ENCODE data around the gene GPR173.

The GPR173 gene, protein sequence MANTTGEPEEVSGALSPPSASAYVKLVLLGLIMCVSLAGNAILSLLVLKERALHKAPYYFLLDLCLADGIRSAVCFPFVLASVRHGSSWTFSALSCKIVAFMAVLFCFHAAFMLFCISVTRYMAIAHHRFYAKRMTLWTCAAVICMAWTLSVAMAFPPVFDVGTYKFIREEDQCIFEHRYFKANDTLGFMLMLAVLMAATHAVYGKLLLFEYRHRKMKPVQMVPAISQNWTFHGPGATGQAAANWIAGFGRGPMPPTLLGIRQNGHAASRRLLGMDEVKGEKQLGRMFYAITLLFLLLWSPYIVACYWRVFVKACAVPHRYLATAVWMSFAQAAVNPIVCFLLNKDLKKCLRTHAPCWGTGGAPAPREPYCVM

DNA sequence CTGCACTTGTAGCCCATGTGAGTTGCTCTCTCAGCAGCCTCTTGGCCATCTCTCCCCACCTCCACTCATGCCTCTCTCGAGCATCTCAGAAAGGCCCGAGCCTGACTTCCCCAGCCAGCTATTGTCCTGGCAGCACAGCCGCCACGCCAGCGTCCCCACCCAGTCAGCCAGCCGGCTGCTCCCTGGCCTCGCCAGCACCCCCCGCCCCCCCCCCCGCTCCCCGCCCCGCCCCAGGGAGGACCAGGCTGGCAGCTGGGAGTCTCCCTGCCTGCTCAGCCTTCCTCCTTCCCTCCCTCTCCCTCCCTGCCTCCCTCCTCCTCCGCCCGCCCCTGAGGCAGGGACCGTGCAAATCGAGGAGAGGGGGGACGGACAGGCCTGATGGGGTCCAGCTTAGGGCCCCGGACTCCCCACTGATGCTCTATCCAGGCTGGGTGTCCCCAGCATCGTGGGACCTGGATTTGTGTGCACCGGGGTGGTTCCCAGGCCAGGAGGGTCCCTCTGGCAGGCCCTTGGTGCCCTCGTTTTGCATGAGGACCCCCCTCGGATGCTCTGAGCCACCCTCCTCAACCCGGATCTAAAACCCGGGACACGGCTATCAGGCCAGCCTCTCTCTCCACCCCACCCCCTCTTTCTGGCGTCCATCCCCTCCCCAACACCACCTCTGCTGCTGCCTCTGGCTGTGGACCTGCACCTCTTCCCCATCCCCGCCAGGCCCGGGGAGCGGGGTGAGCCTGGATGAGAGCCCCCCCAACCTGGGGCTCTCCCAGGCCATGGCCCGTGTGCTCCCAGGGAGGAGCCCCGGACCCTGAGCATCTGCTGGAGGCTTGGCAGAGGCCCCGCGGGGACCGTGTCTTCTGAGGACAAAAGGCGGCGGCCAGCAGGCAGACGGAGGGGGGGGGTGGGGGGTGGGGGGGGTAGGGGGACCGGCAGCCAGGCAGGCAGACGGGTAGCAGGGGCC, at the start of gene GPR173:
TSS of gene GPR173 (plus strand) at position 621 of the 958 bp plus-strand sequence. CDS start 27,833 bp downstream, outside the sequence.
- DNase-seq (ENCODE audit: low read depth in 2 of 2): no peak

DNA sequence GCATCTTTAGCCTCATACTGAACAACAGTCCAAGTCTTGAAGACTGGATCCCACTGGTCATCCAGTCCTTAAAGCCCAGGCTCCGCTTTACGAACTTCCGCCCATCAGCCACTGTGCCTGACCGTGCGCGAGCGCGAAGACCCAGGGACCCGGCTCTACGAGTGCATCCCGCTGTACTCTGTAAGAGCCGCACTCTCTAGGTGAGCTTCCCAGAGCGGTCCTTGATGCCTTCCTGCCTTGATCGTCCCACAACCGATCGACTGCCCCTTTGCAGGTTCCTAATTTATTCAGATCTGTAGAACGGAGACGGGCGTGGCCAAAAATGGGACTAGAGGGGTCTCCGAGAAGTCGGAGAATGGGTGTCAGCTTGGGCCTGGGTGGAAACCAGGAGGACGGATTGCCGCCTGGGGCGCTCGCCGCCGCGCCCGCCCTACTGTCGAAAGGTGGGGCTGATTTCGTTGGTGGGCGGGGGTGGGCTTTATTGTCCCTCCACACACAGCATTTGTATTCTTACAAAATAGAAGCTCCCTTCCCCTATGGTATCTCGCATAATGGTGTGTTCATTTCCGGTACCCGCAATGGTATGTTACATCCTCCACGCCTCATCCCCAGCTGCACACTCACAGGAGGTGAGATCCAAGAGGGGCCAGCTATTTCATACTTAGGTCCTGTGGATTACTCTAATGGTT, 48.0 kb upstream of the GPR173 start:
- DNase-seq (ENCODE audit: low read depth in 2 of 2): no peak

DNA sequence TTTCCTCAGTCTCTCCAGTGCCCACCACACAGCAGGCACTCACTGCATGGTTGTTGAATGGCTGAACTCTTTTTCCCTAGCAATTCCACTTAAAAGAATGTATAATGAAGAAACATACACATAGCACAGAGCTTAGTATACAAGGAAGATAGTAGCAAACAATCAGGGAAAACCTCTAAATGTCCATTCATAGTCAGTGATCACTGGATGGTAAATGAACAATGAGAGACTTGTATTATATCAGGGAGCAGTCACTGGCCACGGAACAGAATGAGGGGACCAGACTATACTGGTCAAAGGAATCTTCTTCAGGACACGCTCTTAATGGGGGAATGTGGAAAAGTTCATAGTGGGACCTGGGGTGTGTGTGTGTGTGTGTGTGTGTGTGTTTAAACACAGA, 46.6 kb upstream of the GPR173 start:
- DNase-seq (ENCODE audit: low read depth in 2 of 2): no peak

DNA sequence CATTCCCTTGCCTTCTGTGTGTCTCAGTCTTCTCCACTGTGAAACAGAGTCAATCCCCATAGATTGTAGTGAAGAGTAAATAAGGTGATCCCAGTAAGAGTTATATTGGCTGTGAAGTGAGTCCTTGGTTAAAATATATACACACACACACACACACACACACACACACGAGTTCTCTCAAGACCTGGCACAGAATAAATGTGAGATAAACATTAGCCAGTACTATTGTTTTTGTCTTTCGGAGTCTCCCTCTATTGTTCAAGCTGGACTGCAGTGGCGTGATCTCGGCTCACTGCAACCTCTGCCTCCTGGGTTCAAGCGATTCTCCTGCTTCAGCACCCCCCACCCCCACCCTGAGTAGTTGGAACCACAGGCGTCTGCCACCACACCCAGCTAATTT, 45.5 kb upstream of the GPR173 start:
- no peak for DNase-seq (ENCODE audit: low read depth in 2 of 2)

DNA sequence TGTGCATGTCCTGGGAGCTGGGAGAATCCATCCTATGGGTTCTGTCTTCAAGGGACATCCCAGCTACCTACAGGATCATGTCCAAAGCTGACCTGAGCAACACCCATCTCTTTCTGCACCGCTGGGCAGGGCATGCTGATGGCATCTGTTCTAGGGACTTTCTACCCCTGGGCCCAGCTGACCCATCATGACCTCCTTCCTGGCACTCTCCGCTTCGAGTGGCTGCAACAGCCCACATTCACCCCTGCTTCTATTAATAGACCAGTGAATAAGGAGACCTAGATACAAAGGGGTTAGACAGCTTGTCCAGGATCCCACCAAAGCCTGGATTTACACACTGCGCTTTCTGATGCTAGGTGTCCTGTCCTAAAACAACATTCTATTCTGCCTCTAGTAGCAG, 44.6 kb upstream of the GPR173 start:
- DNase-seq (ENCODE audit: low read depth in 2 of 2): no peak

DNA sequence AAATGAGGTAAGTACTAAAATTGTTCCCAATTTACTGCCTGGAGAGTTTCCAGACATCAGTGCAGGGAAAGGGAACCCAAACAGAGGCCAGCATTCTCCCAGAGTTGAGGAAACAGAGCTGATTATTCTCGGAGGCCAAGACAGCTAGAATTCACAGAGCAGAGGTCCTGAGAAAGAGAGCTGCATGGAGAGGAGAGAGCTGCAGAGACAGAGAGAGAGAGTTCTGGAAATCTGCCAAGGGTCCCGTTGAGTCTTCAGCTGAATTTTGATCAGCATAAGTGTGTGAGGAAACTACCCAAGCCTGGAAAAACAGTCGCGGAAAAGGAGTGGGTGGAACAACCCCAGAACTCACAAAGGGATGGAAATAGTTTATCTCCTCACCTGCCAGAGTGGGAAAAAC, 43.8 kb upstream of the GPR173 start:
- DNase-seq (ENCODE audit: low read depth in 2 of 2): no peak

DNA sequence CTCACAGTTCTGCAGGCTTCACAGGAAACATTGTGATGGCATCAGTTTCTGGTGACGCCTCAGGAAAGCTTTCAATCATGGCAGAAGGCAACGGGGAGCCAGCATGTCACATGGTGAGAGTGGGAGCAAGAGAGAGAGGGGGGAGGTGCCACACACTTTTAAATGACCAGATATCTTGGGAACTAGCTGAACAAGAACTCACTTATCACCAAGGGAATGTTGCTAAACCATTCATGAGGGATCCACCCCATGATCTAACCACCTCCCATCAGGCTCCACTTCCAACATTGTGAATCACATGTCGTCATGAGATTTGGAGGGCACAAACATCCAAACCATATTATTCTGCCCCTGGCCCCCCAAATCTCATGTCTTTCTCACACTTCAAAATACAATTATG, 43.3 kb upstream of the GPR173 start:
- no peak for DNase-seq (ENCODE audit: low read depth in 2 of 2)

DNA sequence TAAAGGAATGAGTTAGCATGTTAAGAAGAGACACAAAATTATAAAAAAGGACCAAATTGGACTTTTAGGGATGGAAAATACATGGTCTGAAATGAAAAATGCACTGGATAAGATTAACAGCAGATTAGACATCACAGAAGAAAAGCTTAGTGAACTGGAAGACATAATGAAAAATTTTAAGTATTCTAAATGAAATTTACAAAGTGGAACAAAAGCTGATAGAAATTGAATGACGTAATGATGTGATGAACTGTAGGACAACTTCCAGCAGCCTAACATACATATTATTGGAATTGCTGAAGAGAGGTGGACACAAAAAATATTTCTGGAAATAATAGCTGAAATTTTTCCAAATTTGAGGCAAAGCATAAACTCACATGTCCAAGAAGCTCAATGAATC, 39.6 kb upstream of the GPR173 start:
- DNase-seq (ENCODE audit: low read depth in 2 of 2): no peak

DNA sequence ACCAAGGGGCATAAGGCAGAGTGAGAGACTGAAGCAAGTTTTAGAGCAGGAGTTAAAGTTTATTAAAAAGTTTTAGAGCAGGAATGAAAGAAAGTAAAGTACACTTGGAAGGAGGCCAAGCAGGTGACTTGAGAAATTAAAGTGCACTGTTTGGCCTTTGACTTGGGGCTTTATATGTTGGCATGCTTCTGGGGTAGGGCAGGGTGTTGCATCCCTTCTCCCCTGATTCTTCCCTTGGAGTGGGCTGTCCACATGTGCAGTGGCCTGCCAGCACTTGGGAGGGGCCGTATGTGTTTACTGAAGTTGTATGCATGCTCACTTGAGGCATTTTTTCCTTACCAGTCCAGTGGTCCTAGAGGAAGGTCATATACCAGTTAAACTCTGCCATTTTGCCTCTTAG, 35.3 kb upstream of the GPR173 start:
- no peak for DNase-seq (ENCODE audit: low read depth in 2 of 2)

DNA sequence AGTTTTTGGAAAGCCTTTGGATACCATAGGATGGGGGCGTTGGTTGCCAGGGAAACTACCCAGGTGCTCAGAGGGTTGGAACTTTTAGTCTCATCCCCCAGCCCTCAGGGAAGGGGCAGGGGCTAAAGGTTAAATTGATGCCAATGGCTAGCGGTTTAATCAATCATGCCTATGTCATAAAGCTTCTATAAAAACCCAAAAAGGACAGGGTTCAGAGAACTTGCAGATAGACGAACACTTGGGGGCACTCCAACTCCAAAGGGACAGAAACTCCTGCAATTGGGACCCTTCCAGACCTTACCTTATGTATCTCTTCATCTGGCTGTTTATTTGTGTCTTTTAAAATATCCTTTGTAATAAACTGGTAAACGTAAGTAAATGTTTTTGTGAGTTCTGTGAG, 30.0 kb upstream of the GPR173 start:
- no peak for DNase-seq (ENCODE audit: low read depth in 2 of 2)

DNA sequence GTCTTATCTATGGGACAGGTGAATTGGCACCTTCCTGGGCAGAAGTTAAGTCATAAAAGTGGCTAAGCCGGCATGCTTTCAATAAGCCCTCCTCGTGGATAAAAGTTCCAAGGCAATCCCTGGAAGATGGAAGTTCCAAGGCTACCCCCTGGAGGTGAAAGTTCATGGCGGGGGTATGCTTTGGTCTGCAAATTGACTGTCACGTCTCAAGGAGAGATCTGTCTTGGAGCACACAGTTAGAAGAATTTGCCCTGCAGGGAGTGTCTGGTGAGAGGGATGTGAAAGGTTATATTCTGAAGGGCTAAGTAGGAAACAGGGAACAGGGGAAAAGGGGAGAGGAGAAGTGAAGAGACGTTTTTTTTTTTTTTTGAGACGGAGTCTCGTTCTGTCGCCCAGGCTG, 26.2 kb upstream of the GPR173 start:
- no peak for DNase-seq (ENCODE audit: low read depth in 2 of 2)

DNA sequence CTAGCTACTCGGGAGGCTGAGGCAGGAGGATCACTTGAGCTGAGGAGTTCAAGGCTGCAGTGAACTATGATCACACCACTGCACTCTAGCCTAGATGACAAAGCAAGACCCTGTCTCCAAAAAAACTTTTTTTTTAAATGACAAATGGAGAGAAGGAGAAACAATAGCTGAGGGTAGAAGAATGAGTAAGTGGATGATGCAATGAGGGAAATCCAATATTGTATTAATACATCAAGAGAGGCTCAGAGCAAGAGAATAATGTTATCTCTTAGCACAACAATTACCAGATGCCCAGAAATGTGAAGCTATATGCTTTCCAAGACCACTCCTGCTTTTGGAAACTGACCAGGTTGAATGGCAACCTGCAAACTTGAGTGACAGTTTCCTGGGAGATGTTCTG, 19.9 kb upstream of the GPR173 start:
- DNase-seq (ENCODE audit: low read depth in 2 of 2): no peak

DNA sequence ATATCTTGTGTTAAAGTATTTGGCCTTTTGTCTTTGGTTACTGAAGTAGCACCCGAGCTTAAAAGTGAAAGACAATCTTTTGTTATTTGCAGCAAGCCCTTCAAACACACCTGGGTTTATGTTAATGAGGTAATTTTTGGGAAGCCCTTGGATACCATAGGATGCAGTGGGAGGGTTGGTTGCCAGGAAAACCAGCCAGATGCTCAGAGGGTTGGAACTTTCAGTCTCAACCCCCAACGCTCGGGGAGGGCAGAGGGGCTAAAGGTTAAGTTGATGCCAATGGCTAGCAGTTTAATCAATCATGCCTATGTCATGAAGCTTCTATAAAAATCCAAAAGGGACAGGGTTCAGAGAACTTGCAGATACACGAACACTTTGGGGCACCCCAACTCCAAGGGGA, 17.2 kb upstream of the GPR173 start:
- no peak for DNase-seq (ENCODE audit: low read depth in 2 of 2)

DNA sequence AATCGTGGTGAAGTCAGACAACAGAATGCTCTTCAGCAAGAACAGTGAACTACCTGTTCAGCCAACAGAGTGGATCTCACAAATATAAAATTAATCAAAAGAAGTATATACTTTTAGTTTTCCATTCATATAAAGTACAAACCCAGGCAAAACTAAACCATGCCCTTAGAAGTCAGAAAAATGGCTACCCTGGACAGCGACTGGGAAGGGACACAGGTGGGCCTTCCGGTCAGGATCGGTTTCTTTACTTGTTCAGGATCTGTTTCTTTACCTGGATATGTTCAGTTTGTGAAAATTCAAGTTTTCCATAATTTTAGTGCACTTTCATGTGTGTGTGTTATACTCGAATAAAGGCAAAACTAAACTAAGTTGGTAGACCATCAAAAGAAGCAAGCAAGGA, 12.4 kb upstream of the GPR173 start:
- DNase-seq (ENCODE audit: low read depth in 2 of 2): no peak

DNA sequence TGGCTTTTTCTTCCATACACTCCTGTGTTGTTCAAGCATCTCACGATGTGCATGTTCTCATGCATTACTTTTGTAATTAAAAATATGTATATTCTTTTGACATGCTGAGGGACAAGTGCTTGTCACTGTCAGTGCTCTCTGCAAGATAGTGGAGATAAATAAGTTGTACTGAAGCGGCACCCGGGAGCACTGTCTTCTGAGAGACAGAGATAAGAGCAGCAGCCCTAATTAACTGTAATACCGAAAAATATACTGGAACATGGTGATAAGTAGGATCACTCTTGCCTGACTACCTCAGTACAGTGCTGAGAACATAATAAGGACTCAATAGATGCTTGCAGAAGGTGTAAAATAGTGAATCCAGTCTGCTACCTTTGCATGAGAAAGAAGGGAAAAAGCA, 9.4 kb upstream of the GPR173 start:
- no peak for DNase-seq (ENCODE audit: low read depth in 2 of 2)

DNA sequence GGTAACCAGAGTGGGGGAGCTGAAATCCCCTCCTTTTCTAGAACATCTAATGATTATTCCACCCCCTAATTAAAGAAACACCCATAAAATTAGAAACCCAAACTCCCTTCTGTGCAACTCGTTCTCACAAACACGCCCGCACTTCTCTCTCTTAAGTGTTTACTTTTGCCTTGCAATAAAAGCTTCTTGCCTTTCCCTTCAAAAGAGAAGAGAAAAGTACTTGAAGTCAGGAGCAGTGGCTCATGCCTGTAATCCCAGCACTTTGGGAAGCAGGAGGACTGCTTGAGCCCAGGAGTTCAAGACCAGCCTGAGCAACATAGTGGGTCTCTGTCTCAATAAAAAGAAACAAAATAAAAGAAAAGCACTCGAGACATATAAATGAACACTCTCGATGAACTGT, 3.6 kb upstream of the GPR173 start:
- no peak for DNase-seq (ENCODE audit: low read depth in 2 of 2)

DNA sequence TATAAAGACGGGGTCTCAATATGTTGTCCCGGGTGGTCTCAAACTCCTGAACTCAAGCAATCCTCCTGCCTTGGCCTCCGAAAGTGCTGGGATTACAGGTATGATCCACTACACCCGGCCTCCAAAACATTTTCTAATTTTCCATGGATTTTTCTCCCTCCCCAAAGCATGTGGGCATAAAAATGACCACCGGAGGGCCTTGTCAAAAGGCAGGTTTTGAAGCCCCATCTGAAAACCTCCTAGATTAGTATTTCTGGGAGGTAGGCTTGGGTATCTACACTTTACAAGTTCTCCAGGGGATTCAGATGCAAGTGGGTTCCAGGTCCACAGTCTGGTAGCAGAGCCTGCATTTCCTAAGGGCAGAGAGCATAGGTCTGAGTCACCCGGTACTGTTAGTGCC, 1.4 kb upstream of the GPR173 start:
- DNase-seq (ENCODE audit: low read depth in 2 of 2): no peak

DNA sequence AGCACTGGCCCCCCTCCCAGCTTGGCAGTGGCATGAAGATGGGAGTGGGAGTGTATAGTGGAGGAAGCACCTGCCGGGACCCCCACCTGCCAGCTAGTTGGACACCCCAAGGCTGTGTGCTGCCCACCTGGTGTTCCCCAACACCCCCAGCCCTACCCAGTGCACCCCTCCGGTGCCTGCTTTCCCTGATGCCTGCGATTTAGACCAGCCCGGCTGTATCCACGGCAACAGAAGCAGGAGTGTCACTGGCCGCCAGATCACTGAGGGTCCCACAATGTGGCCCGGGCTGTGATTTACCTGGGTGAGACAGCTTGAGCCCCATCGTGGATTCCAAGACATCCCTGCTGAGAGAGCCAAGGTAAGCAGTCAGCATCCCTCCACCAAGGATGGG, 533 bp downstream of the GPR173 start:
- DNase-seq (ENCODE audit: low read depth in 2 of 2): no peak

DNA sequence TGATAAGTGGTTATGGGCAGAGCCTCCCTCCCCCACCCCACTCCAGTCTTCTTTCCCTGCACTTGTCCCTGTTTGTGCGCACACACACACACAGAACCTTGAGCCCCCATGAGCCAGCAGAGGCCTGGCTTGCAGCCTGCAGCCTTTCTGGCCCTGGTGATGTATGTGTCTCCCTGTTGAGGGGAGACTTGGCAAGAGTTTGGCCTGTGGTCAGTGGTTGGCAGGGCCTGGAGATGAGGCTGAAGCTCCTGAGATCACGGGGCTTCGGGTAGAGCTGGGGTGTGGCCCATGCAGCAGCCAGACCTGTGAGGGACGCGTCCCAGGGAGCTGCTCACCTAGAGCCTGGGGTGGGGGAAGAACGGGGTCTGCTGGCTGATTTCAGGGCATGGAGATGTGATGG, 2.3 kb downstream of the GPR173 start:
- no peak for DNase-seq (ENCODE audit: low read depth in 2 of 2)

DNA sequence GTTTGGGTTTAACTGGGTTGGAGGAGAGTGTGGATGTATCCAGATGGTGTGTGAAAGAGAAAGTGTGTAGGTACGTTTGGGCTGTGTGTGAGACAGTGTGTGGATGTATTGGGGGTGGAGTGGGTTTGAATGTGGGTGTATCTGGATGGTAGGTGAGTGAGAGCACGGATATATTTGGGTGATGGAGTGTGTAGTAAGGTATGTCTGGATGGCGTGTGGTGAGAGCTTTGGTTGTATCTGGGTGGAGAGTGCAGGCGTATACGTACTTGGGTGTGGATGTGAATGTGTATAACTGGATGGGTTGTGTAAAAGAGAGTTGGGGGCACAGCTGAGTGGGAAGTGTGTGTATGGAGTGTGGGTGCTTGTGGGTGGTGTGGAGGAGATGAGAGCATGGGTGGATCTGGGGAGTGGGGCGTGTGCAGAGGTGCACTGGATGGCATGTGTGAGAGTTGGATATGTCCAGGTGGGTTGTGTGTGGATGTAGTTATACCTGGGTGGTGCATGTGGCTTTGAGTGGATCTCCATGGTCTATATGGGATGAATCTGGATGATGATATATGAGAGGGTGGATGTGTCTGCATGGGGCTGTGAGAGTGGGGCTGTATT, 6.8 kb downstream of the GPR173 start:
- no peak for DNase-seq (ENCODE audit: low read depth in 2 of 2)

DNA sequence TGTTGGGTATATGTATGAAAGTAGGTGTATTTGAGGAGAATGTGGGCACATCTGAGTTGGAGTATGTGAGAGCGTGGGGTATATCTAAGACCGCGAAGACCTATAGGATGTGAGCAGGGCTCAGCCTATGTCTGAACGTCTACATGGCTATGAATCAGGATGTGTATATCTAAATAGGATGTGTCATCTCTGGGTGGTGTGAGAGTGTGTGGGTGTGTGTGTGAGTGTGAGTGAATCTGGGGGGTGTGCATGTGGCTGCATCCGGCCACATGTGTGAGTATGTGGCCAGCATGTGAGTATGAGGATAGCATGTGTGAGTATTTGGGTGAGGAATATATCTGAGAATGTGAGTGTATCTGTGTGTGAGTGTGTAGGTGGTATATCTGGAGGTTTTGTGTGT, 7.7 kb downstream of the GPR173 start:
- no peak for DNase-seq (ENCODE audit: low read depth in 2 of 2)

DNA sequence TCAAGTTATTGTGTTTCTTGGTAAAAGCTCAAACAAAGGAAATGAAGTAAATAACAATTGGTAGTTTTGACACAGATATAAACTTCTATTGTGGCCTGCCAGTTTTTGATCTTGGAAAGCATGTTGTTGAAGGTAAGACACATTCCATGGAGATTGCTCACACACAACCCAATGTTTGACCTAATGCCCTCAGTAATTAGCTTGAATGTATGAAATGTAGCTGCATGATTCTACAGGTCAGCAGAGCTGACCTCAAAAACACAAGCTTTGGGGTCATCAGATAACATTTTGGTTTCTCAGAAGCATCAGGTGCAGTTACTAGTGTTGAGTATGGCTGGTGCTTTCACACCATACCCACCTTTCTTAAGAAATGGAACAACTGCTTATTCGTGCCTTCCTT, 16.5 kb downstream of the GPR173 start:
- DNase-seq (ENCODE audit: low read depth in 2 of 2): no peak

Data from stimulated activated CD8-positive, alpha-beta memory T cell treated with anti-CD3 and anti-CD28 coated beads, Interleukin-2, amount 100 ng/mL, for 48 hours (primary cell).